Adrenal gland (tissue), 12 donors: ENCODE data around the gene MYH8. TPM values are rescaled to one million over a fixed set of nuclear protein-coding genes. Genes with fewer than 3 reads are reported as not detected.

Experiments used
- DNase-seq, 7 donors: peaks; one replicate each; pipeline ENCODE4 v3.0.0-alpha.2; 2019 to 2020
- H3K27ac ChIP-seq, 5 donors: fragments of 200-600 bp; sonication (generic) in 4 of 5; 1 replicate in 3 of 5; 2 replicates in 2 of 5; pipeline versions ENCODE4 v1.5.1 to v1.8.0; 2016 to 2020; ENCODE audit warnings: mild to moderate bottlenecking in 1 of 5
- H3K27me3 ChIP-seq: fragments of 200-600 bp; 2 replicates; pipeline ENCODE4 v1.8.0; 2021
- H3K36me3 ChIP-seq, 2 donors: fragments of 200-600 bp; replicated peaks in 1 of 2; 1 replicate in 1 of 2; 2 replicates in 1 of 2; pipeline versions ENCODE4 v1.5.1 to v1.8.0; 2018 to 2022
- H3K4me1 ChIP-seq, 2 donors: fragments of 200-600 bp; replicated peaks in 1 of 2; 1 replicate in 1 of 2; 2 replicates in 1 of 2; pipeline versions ENCODE4 v1.5.1 to v1.8.0; 2018 to 2021
- H3K4me3 ChIP-seq, 4 donors: fragments of 200-600 bp; sonication (generic) in 3 of 4; one replicate each; pipeline ENCODE4 v1.5.1; 2016 to 2018
- H3K9me3 ChIP-seq, 3 donors: fragments of 200-600 bp; sonication (generic) in 1 of 3; replicated peaks in 1 of 3; 1 replicate in 2 of 3; 2 replicates in 1 of 3; pipeline versions ENCODE4 v1.5.1 to v1.8.0; 2016 to 2021
- CTCF ChIP-seq, 6 experiments: fragments of 450-650 bp in 4 of 6; fragments of 200-600 bp in 2 of 6; sonication (generic) in 1 of 6; IDR thresholded peaks; 1 replicate in 5 of 6; 2 replicates in 1 of 6; pipeline versions ENCODE4 v1.5.1 to v1.8.0; 2016 to 2021; ENCODE audit warnings: antibody characterized with exemption in 6 of 6, mild to moderate bottlenecking in 2 of 6, moderate library complexity in 1 of 6
- POLR2A ChIP-seq, 2 donors: fragments of 450-650 bp; IDR thresholded peaks; one replicate each; pipeline ENCODE4 v1.6.1; 2017; ENCODE audit warnings: antibody characterized with exemption in 2 of 2, mild to moderate bottlenecking in 2 of 2, moderate library complexity in 1 of 2
- WGBS, 4 donors: extraction: QIAGEN DNeasy Blood & Tissue Kit in 2 of 4; methylation state at CpG; one replicate each; pipeline versions ENCODE4 v1.1.5 to v1.1.7; 2013 to 2017; 5-methylcytosine and 5-hydroxymethylcytosine counted together
- intact Hi-C, 2 donors: fragments of 100-400 bp; cut with DNase I; formaldehyde crosslinking; loops; one replicate each; pipeline versions ENCODE4 v1.14.1 to v1.15.0; 2022 to 2023
- polyA plus RNA-seq, 3 donors: library from polyadenylated mRNA; stranded (reverse); fragments of 200-250 nt in 2 of 3; fragments of 350-450 nt in 1 of 3; fragmentation: Illumina TruSeq in 1 of 3; extraction: RNeasy Lipid Tissue Mini Kit (QIAGEN cat#74804) in 1 of 3; gene quantifications; one replicate each; pipeline ENCODE4 v1.2.3, GENCODE V29; 2013 to 2014
- total RNA-seq, 9 donors: library from RNA; depleted of rRNA in 4 of 9; stranded (reverse); fragments of >200 nt in 4 of 9; fragments of 120-200 nt in 1 of 9; fragmentation: NEBNext Ultra II Directional in 1 of 9; extraction: Animal tissue kit (Norgen Biotek cat#: 25700) in 1 of 9; gene quantifications; one replicate each; pipeline versions ENCODE4 v1.1.0 to v1.2.4, GENCODE V29; 2013 to 2023
- donor health status: healthy with polysubstance abuse.
- donor health status: Bipolar disorder and iron deficiency.
- donor health status: DM: yes; HTN: yes; CAD: no.
- donor health status: DM: no; HTN: no; CAD: no.
- donor health status: DM: no; HTN: no; CAD: no.
- donor health status: DM: yes; HTN: yes; CAD: no.

MYH8 gene
- total and polyA plus RNA-seq, 12 donors: 0.17 TPM; not detected in 11

- DNase-seq: no peak
- Histone ChIP-seq H3K4me1 (no peaks in the 10 kb centered on the region), H3K27me3 (peaks cover 8% of the 10 kb centered on the region), H3K27ac (no peak overlapping the region), H3K9me3 (no peaks in the 10 kb centered on the region), H3K36me3 (no peaks in the 10 kb centered on the region), H3K4me3 (no peak overlapping the region)
- WGBS, 4 donors: 36 to 51% (median 44%) methylated on average over 3 of the region's 3 CpGs
- TF ChIP-seq CTCF (IDR thresholded peaks at IDR 0.05) (no peak), POLR2A (IDR thresholded peaks at IDR 0.05) (no peak)
- intact Hi-C loops: no loop called here
Observed at GRCh38 chr17:10458701-10459100, 37.0 kb upstream of the MYH8 start.

GRCh38 chr17:10457952-10458351, 36.2 kb upstream of the MYH8 start:
- Histone ChIP-seq H3K9me3 (no peaks in the 10 kb centered on the region), H3K27me3 (peaks cover 8% of the 10 kb centered on the region), H3K4me1 (no peaks in the 10 kb centered on the region), H3K4me3 (no peak overlapping the region), H3K36me3 (no peaks in the 10 kb centered on the region), H3K27ac (no peak overlapping the region)
- 10 to 20% (median 18%) methylated on average over 1 of the region's 1 CpG for WGBS, 4 donors
- intact Hi-C loops: no loop called here
- DNase-seq: no peak
- TF ChIP-seq POLR2A (IDR thresholded peaks at IDR 0.05): no peak
- no peak for TF ChIP-seq CTCF (IDR thresholded peaks at IDR 0.05)

- H3K4me3 ChIP-seq: no peak overlapping the region
- no peak overlapping the region for H3K27ac ChIP-seq
- 51 to 60% (median 58%) methylated on average over 7 of the region's 7 CpGs for WGBS, 4 donors
- H3K27me3 ChIP-seq: no peaks in the 10 kb centered on the region
- no peaks in the 10 kb centered on the region for H3K9me3 ChIP-seq
- no peak for DNase-seq
- TF ChIP-seq CTCF (IDR thresholded peaks at IDR 0.05) (no peak), POLR2A (IDR thresholded peaks at IDR 0.05) (no peak)
- intact Hi-C loops: no loop called here
- H3K4me1 ChIP-seq: no peaks in the 10 kb centered on the region
- no peaks in the 10 kb centered on the region for H3K36me3 ChIP-seq
Observed at GRCh38 chr17:10447026-10447931, 25.5 kb upstream of the MYH8 start.

GRCh38 chr17:10439816-10440215, 18.1 kb upstream of the MYH8 start:
- no peak for DNase-seq
- no peaks in the 10 kb centered on the region for H3K9me3 ChIP-seq
- intact Hi-C loops: no loop called here
- H3K4me3 ChIP-seq: no peak overlapping the region
- peaks cover 6% of the 10 kb centered on the region for H3K27me3 ChIP-seq
- no peaks in the 10 kb centered on the region for H3K36me3 ChIP-seq
- TF ChIP-seq CTCF (IDR thresholded peaks at IDR 0.05) (no peak), POLR2A (IDR thresholded peaks at IDR 0.05) (no peak)
- 50 to 57% (median 53%) methylated on average over 1 of the region's 1 CpG for WGBS, 4 donors
- H3K4me1 ChIP-seq: no peaks in the 10 kb centered on the region
- H3K27ac ChIP-seq: no peak overlapping the region
